Psoas muscle (tissue), 8 donors: ENCODE results near the gene SAMD7. TPM values are rescaled to one million over a fixed set of nuclear protein-coding genes. Genes with fewer than 3 reads are reported as not detected.

Experiments
- ATAC-seq, 4 donors: fragments of 200-7000 bp; cut with Tn5 transposase; one replicate each; pipeline ENCODE4 v1.9.1; 2020; ENCODE audit warnings: moderate library complexity in 3 of 4, mild to moderate bottlenecking in 2 of 4
- DNase-seq, 2 donors: peaks; one replicate each; pipeline ENCODE4 v3.0.0-alpha.2; 2020
- H3K27ac ChIP-seq: fragments of 200-600 bp; one replicate; pipeline ENCODE4 v1.8.0; 2022
- H3K27me3 ChIP-seq, 3 donors: fragments of 200-600 bp in 1 of 3; one replicate each; pipeline versions ENCODE4 v1.6.1 to v1.8.0; 2013 to 2022; ENCODE audit warnings: low read length in 2 of 3, mild to moderate bottlenecking in 2 of 3, moderate library complexity in 1 of 3; ENCODE audit not compliant: insufficient read depth in 3 of 3
- H3K36me3 ChIP-seq, 2 donors: fragments of 200-600 bp in 1 of 2; one replicate each; pipeline versions ENCODE4 v1.6.1 to v1.8.0; 2013 to 2022; ENCODE audit warnings: low read depth in 1 of 2, mild to moderate bottlenecking in 1 of 2, moderate library complexity in 1 of 2; ENCODE audit not compliant: insufficient read depth in 1 of 2
- H3K4me1 ChIP-seq: fragments of 200-600 bp; one replicate; pipeline ENCODE4 v1.8.0; 2022
- H3K4me3 ChIP-seq: fragments of 200-600 bp; one replicate; pipeline ENCODE4 v1.8.0; 2022; ENCODE audit warnings: mild to moderate bottlenecking
- H3K9me3 ChIP-seq: fragments of 200-600 bp; one replicate; pipeline ENCODE4 v1.8.0; 2022
- CTCF ChIP-seq: fragments of 200-600 bp; IDR thresholded peaks from one replicate; pipeline ENCODE4 v1.8.0; 2022; ENCODE audit warnings: antibody characterized with exemption
- WGBS, 3 donors: extraction: QIAGEN DNeasy Blood & Tissue Kit; methylation state at CpG; one replicate each; pipeline versions ENCODE4 v1.1.6 to v1.1.7; 2013; 5-methylcytosine and 5-hydroxymethylcytosine counted together
- intact Hi-C, 2 donors: fragments of 100-400 bp; cut with DNase I; formaldehyde crosslinking; loops; one replicate each; pipeline versions ENCODE4 v1.11.0 to v1.14.2; 2022
- polyA plus RNA-seq, 3 donors: library from polyadenylated mRNA; stranded (reverse); fragments of 200-250 nt; gene quantifications; one replicate each; pipeline ENCODE4 v1.2.3, GENCODE V29; 2013
- total RNA-seq, 4 donors: library from RNA; stranded (reverse); fragmentation: NEBNext Ultra II Directional in 2 of 4; extraction: Animal tissue kit (Norgen Biotek cat#: 25700) in 2 of 4; gene quantifications; one replicate each; pipeline versions ENCODE4 v1.2.1 to v1.2.4, GENCODE V29; 2021 to 2023
- donor health status: healthy with polysubstance abuse.
- donor health status: DM: no; HTN: no; CAD: no; lungs with moderate emphysema.
- donor health status: Bipolar disorder and iron deficiency.
- donor health status: healthy.
- donor health status: DM: yes; HTN: yes; CAD: no.
- donor health status: DM: no; HTN: no; CAD: no.
- donor health status: DM: no; HTN: no; CAD: no.
- donor health status: DM: yes; HTN: yes; CAD: no.

Gene SAMD7
- total and polyA plus RNA-seq, 7 donors = not detected

- no peaks in the 10 kb centered on the region for H3K36me3 ChIP-seq
- no peaks in the 10 kb centered on the region for H3K9me3 ChIP-seq
- no peak for TF ChIP-seq CTCF
- peaks cover 0 to 8% (median under 1%) of the 10 kb centered on the region in 3 donors for H3K27me3 ChIP-seq
- WGBS, 3 donors = 37 to 57% (median 42%) methylated on average over 6 of the region's 6 CpGs
- no peaks in the 10 kb centered on the region for H3K4me1 ChIP-seq
- no peak overlapping the region for H3K4me3 ChIP-seq
- no peak overlapping the region for H3K27ac ChIP-seq
- ATAC-seq (no peak), DNase-seq (no peak)
- intact Hi-C loops = no loop called here
Observed at GRCh38 chr3:169940470-169941181, 29.3 kb downstream of the SAMD7 start.

- no peaks in the 10 kb centered on the region for H3K4me1 ChIP-seq
- peaks cover 0 to 5% (median 0%) of the 10 kb centered on the region in 3 donors for H3K27me3 ChIP-seq
- H3K9me3 ChIP-seq = no peaks in the 10 kb centered on the region
- no peak overlapping the region for H3K4me3 ChIP-seq
- H3K27ac ChIP-seq = no peak overlapping the region
- TF ChIP-seq CTCF = no peak
- intact Hi-C loops = no loop called here
- WGBS, 3 donors = 52 to 64% (median 55%) methylated on average over 7 of the region's 7 CpGs
- ATAC-seq = no peak
- no peaks in the 10 kb centered on the region for H3K36me3 ChIP-seq
- no peak for DNase-seq
Observed at GRCh38 chr3:169945313-169945712, 33.9 kb downstream of the SAMD7 start.

- 86 to 90% (median 88%) methylated on average over 3 of the region's 3 CpGs for WGBS, 3 donors
- Histone ChIP-seq H3K4me3 (no peak overlapping the region), H3K27me3 (no peaks in the 10 kb centered on the region), H3K4me1 (no peaks in the 10 kb centered on the region), H3K27ac (no peak overlapping the region), H3K36me3 (no peaks in the 10 kb centered on the region), H3K9me3 (no peaks in the 10 kb centered on the region)
- TF ChIP-seq CTCF = no peak
- ATAC-seq (no peak), DNase-seq (no peak)
- intact Hi-C loops = no loop called here
Observed at GRCh38 chr3:169946336-169946735, 35.0 kb downstream of the SAMD7 start.

- 89 to 93% (median 91%) methylated on average over 2 of the region's 2 CpGs for WGBS, 3 donors
- intact Hi-C loops = no loop called here
- H3K27me3 ChIP-seq = no peaks in the 10 kb centered on the region
- no peaks in the 10 kb centered on the region for H3K9me3 ChIP-seq
- TF ChIP-seq CTCF = no peak
- H3K27ac ChIP-seq = no peak overlapping the region
- H3K4me3 ChIP-seq = no peak overlapping the region
- H3K4me1 ChIP-seq = no peaks in the 10 kb centered on the region
- DNase-seq (no peak), ATAC-seq (no peak)
- H3K36me3 ChIP-seq = no peaks in the 10 kb centered on the region
Observed at GRCh38 chr3:169948559-169949448, 37.4 kb downstream of the SAMD7 start.
